Measurements from ENCODE around the gene ONECUT1.

The ONECUT1 gene

GRCh38 chr15:52780172-52780980 is 9.8 kb downstream of the ONECUT1 start:
- FAIRE-seq: peak; percentile 84

GRCh38 chr15:52778457-52778856 is 11.7 kb downstream of the ONECUT1 start:
- FAIRE-seq: no peak

- FAIRE-seq: no peak
Observed at GRCh38 chr15:52772766-52773165, 17.4 kb downstream of the ONECUT1 start.

- FAIRE-seq: no peak
Observed at GRCh38 chr15:52765785-52766184, 24.4 kb downstream of the ONECUT1 start.

GRCh38 chr15:52764731-52765130 is 25.4 kb downstream of the ONECUT1 start:
- no peak for FAIRE-seq

GRCh38 chr15:52762621-52763020 is 27.5 kb downstream of the ONECUT1 start:
- no peak for FAIRE-seq

GRCh38 chr15:52760562-52760961 is 29.6 kb downstream of the ONECUT1 start:
- no peak for FAIRE-seq

GRCh38 chr15:52759969-52760368 is 30.2 kb downstream of the ONECUT1 start:
- FAIRE-seq: no peak

GRCh38 chr15:52757496-52757895 is 32.6 kb downstream of the ONECUT1 start:
- FAIRE-seq: no peak

GRCh38 chr15:52751522-52751921 is 38.6 kb downstream of the ONECUT1 start:
- FAIRE-seq: no peak

- no peak for FAIRE-seq
Observed at GRCh38 chr15:52749258-52749657, 40.9 kb downstream of the ONECUT1 start.

- no peak for FAIRE-seq
Observed at GRCh38 chr15:52746162-52746757, 43.9 kb downstream of the ONECUT1 start.

GRCh38 chr15:52745326-52746161 is 44.6 kb downstream of the ONECUT1 start:
- FAIRE-seq: no peak

- no peak for FAIRE-seq
Observed at GRCh38 chr15:52738311-52738710, 51.8 kb downstream of the ONECUT1 start.

- no peak for FAIRE-seq
Observed at GRCh38 chr15:52737720-52738119, 52.4 kb downstream of the ONECUT1 start.

GRCh38 chr15:52735231-52736089 is 54.7 kb downstream of the ONECUT1 start:
- peak; percentile 89 for FAIRE-seq

- no peak for FAIRE-seq
Observed at GRCh38 chr15:52734329-52734728, 55.8 kb downstream of the ONECUT1 start.

GRCh38 chr15:52733696-52734255 is 56.4 kb downstream of the ONECUT1 start:
- FAIRE-seq: no peak

GRCh38 chr15:52733088-52733487 is 57.0 kb downstream of the ONECUT1 start:
- FAIRE-seq: no peak

GRCh38 chr15:52732551-52732950 is 57.6 kb downstream of the ONECUT1 start:
- FAIRE-seq: no peak

GRCh38 chr15:52731732-52732470 is 58.2 kb downstream of the ONECUT1 start:
- FAIRE-seq: no peak

GRCh38 chr15:52731004-52731403 is 59.1 kb downstream of the ONECUT1 start:
- no peak for FAIRE-seq

All from G401.6 (cell line).